Hepatocyte (in vitro differentiated cells): ENCODE results near the gene FBF1. TPM values are rescaled to one million over a fixed set of nuclear protein-coding genes. Genes with fewer than 3 reads are reported as not detected.

ENCODE experiments used
- DNase-seq: peaks from one replicate; pipeline ENCODE4 v3.0.0-alpha.2; 2016; ENCODE audit warnings: low spot score
- H2AFZ ChIP-seq: fragments of 200-600 bp; sonication (generic); 2 replicates; pipeline ENCODE4 v1.6.0; 2016; ENCODE audit warnings: antibody characterized with exemption, mild to moderate bottlenecking
- H3K27ac ChIP-seq: fragments of 200-600 bp; sonication (generic); 2 replicates; pipeline ENCODE4 v1.5.1; 2016; ENCODE audit warnings: mild to moderate bottlenecking
- H3K27me3 ChIP-seq: fragments of 200-600 bp; sonication (generic); 2 replicates; pipeline ENCODE4 v1.6.1; 2016
- H3K36me3 ChIP-seq: fragments of 200-600 bp; sonication (generic); replicated peaks from 2 replicates; pipeline ENCODE4 v1.5.1; 2016; ENCODE audit warnings: low read depth; ENCODE audit not compliant: insufficient read depth
- H3K4me1 ChIP-seq: fragments of 200-600 bp; sonication (generic); 2 replicates; pipeline ENCODE4 v1.5.1; 2016; ENCODE audit warnings: mild to moderate bottlenecking, moderate library complexity; ENCODE audit not compliant: insufficient read depth
- H3K4me2 ChIP-seq: fragments of 200-600 bp; sonication (generic); 2 replicates; pipeline ENCODE4 v1.6.0; 2016
- H3K4me3 ChIP-seq: fragments of 200-600 bp; sonication (generic); 2 replicates; pipeline ENCODE4 v1.5.1; 2016; ENCODE audit warnings: mild to moderate bottlenecking
- H3K79me2 ChIP-seq: fragments of 200-600 bp; sonication (generic); 2 replicates; pipeline ENCODE4 v1.6.0; 2017; ENCODE audit warnings: mild to moderate bottlenecking
- H3K9me2 ChIP-seq: fragments of 200-600 bp; sonication (generic); replicated peaks from 2 replicates; pipeline ENCODE4 v1.6.0; 2017; ENCODE audit warnings: mild to moderate bottlenecking; ENCODE audit not compliant: insufficient read depth
- H3K9me3 ChIP-seq: fragments of 200-600 bp; sonication (generic); 2 replicates; pipeline ENCODE4 v1.5.1; 2016; ENCODE audit warnings: low read depth, mild to moderate bottlenecking
- H4K20me1 ChIP-seq: fragments of 200-600 bp; sonication (generic); 2 replicates; pipeline ENCODE4 v1.6.0; 2016; ENCODE audit warnings: mild to moderate bottlenecking; ENCODE audit not compliant: insufficient read depth, poor library complexity, severe bottlenecking
- CTCF ChIP-seq: fragments of 200-600 bp; sonication (generic); IDR thresholded peaks from 2 replicates; pipeline ENCODE4 v1.5.1; 2016; ENCODE audit warnings: antibody characterized with exemption, mild to moderate bottlenecking; ENCODE audit not compliant: poor library complexity
- EZH2 ChIP-seq: fragments of 200-600 bp; sonication (generic); IDR thresholded peaks from 2 replicates; pipeline ENCODE4 v1.6.1; 2016; ENCODE audit warnings: antibody characterized with exemption, mild to moderate bottlenecking, borderline replicate concordance
- EZH2phosphoT487 ChIP-seq: fragments of 200-600 bp; sonication (generic); IDR thresholded peaks from one replicate; pipeline ENCODE4 v1.6.1; 2018; ENCODE audit warnings: antibody characterized with exemption, mild to moderate bottlenecking, low read depth, moderate library complexity; ENCODE audit not compliant: unreplicated experiment, severe bottlenecking
- WGBS: methylation state at CpG from one replicate; pipeline ENCODE4 v1.1.6; 2016; ENCODE audit warnings: low lambda C conversion rate; ENCODE audit errors: missing lambda C conversion rate; 5-methylcytosine and 5-hydroxymethylcytosine counted together
- polyA plus RNA-seq: library from polyadenylated mRNA; unstranded; fragments of >200 nt; fragmentation: Nextera tagmentation; extraction: Ambion mirVana; gene quantifications from 2 replicates; pipeline ENCODE4 v1.2.1, GENCODE V29; 2016
- total RNA-seq: library from RNA; depleted of rRNA; stranded (reverse); fragments of >200 nt; gene quantifications from 2 replicates; pipeline ENCODE4 v1.2.3, GENCODE V29; 2014

The FBF1 gene
- total and polyA plus RNA-seq, 2 experiments from 2014 or later: 6.1 to 9.7 TPM

- WGBS: 32% methylated on average over 6 of the region's 6 CpGs
- no peak for TF ChIP-seq EZH2
- TF ChIP-seq CTCF: no peak
- no peak for TF ChIP-seq EZH2phosphoT487
- no peaks in the 10 kb centered on the region for H3K27me3 ChIP-seq
- no peaks in the 10 kb centered on the region for H3K9me2 ChIP-seq
- peaks cover 32% of the 10 kb centered on the region for H3K4me1 ChIP-seq
- H3K27ac ChIP-seq: peak overlapping the region; percentile 97
- no peaks in the 10 kb centered on the region for H4K20me1 ChIP-seq
- no peak for DNase-seq
- H3K9me3 ChIP-seq: no peaks in the 10 kb centered on the region
- H3K4me3 ChIP-seq: no peak overlapping the region
- peak overlapping the region; percentile 23 for H3K4me2 ChIP-seq
- H2AFZ ChIP-seq: no peak overlapping the region
- H3K36me3 ChIP-seq: no peaks in the 10 kb centered on the region
- H3K79me2 ChIP-seq: peaks cover 32% of the 10 kb centered on the region
These were observed 42.8 kb upstream of the FBF1 start for GRCh38 chr17:75983501-75984181.

- no peaks in the 10 kb centered on the region for H3K36me3 ChIP-seq
- no peaks in the 10 kb centered on the region for H3K9me3 ChIP-seq
- TF ChIP-seq CTCF: no peak
- no peak for TF ChIP-seq EZH2
- TF ChIP-seq EZH2phosphoT487: no peak
- H2AFZ ChIP-seq: no peak overlapping the region
- no peak overlapping the region for H3K4me3 ChIP-seq
- no peaks in the 10 kb centered on the region for H3K9me2 ChIP-seq
- DNase-seq: no peak
- H3K27ac ChIP-seq: peak overlapping the region; percentile 97
- peaks cover 6% of the 10 kb centered on the region for H4K20me1 ChIP-seq
- peaks cover 46% of the 10 kb centered on the region for H3K4me1 ChIP-seq
- 95% methylated on average over 7 of the region's 7 CpGs for WGBS
- H3K27me3 ChIP-seq: no peaks in the 10 kb centered on the region
- peaks cover 55% of the 10 kb centered on the region for H3K79me2 ChIP-seq
- H3K4me2 ChIP-seq: peak overlapping the region; percentile 83
These were observed 40.3 kb upstream of the FBF1 start for GRCh38 chr17:75981019-75981615.

- Histone ChIP-seq H3K4me2 (peak overlapping the region; percentile 83), H3K9me3 (no peaks in the 10 kb centered on the region), H3K9me2 (no peaks in the 10 kb centered on the region), H3K4me3 (peak overlapping the region; percentile 30), H4K20me1 (peaks cover 6% of the 10 kb centered on the region), H3K36me3 (no peaks in the 10 kb centered on the region), H3K4me1 (peaks cover 49% of the 10 kb centered on the region), H3K27ac (peak overlapping the region; percentile 97), H2AFZ (peak overlapping the region; percentile 31), H3K79me2 (peaks cover 59% of the 10 kb centered on the region), H3K27me3 (no peaks in the 10 kb centered on the region)
- no peak for DNase-seq
- WGBS: 81% methylated on average over 18 of the region's 18 CpGs
- TF ChIP-seq EZH2phosphoT487 (no peak), EZH2 (no peak), CTCF (no peak)
These were observed 39.6 kb upstream of the FBF1 start for GRCh38 chr17:75980188-75981018.
